H1 (cell line): ENCODE measurements around the gene TMEM82. TPM values are rescaled to one million over a fixed set of nuclear protein-coding genes. Genes with fewer than 3 reads are reported as not detected.

Experiments used
- CTCF ChIA-PET: fragments of 300-600 bp; sonication (Branson Sonifier 250); formaldehyde crosslinking; loops from one replicate; lab custom pipeline; 2021; ENCODE audit not compliant: partially characterized antibody; lab: Charles Lee
- POLR2A ChIA-PET: fragments of 300-600 bp; sonication (Branson Sonifier 250); formaldehyde crosslinking; loops from one replicate; lab custom pipeline; 2021; ENCODE audit warnings: inconsistent platforms; ENCODE audit not compliant: partially characterized antibody; lab: Charles Lee
- DNase-seq, 2 experiments: peaks; one replicate each; pipeline versions ENCODE4 v3.0.0 to v3.0.0-alpha.2; 2010 to 2022; ENCODE audit warnings: low spot score in 2 of 2, low read depth in 1 of 2, mixed read lengths in 1 of 2
- FAIRE-seq: peaks from 2 replicates; lab custom pipeline; 2011; peaks lifted over from hg19 to GRCh38; lab: Jason Lieb, UNC
- H2AFZ ChIP-seq: 2 replicates; pipeline ENCODE4 v1.8.1; 2012; ENCODE audit warnings: low read length, inconsistent platforms
- H2AK5ac ChIP-seq: 2 replicates; pipeline ENCODE4 v1.6.1; 2013; ENCODE audit warnings: low read depth, low read length
- H2BK120ac ChIP-seq: replicated peaks from 2 replicates; pipeline ENCODE3; 2013; ENCODE audit warnings: low read depth, low read length, inconsistent platforms
- H2BK12ac ChIP-seq: 2 replicates; pipeline ENCODE4 v1.6.1; 2013; ENCODE audit warnings: low read depth, low read length
- H2BK15ac ChIP-seq: 2 replicates; pipeline ENCODE4 v1.6.1; 2013; ENCODE audit warnings: low read length
- H2BK20ac ChIP-seq: 2 replicates; pipeline ENCODE4 v1.6.1; 2013; ENCODE audit warnings: low read length
- H2BK5ac ChIP-seq: 2 replicates; pipeline ENCODE4 v1.6.1; 2013; ENCODE audit warnings: low read depth, low read length
- H3K14ac ChIP-seq: 2 replicates; pipeline ENCODE4 v1.6.1; 2013; ENCODE audit warnings: inconsistent platforms; ENCODE audit not compliant: insufficient read length
- H3K18ac ChIP-seq: 2 replicates; pipeline ENCODE4 v1.6.1; 2013; ENCODE audit warnings: low read length; ENCODE audit errors: extremely low read depth
- H3K23ac ChIP-seq: 2 replicates; pipeline ENCODE4 v1.6.1; 2013; ENCODE audit warnings: inconsistent platforms; ENCODE audit not compliant: insufficient read length
- H3K23me2 ChIP-seq: 2 replicates; pipeline ENCODE4 v1.6.1; 2013; ENCODE audit warnings: low read depth, low read length
- H3K27ac ChIP-seq: 2 replicates; pipeline ENCODE4 v1.6.1; 2011; ENCODE audit warnings: low read depth, low read length, inconsistent platforms
- H3K27me3 ChIP-seq, 4 experiments: replicated peaks in 1 of 4; 1 replicate in 1 of 4; 2 replicates in 3 of 4; pipeline versions ENCODE4 v1.6.1 to v1.8.1; 2011 to 2013; ENCODE audit warnings: low read length in 3 of 4, mild to moderate bottlenecking in 3 of 4, inconsistent platforms in 2 of 4, mixed read lengths in 2 of 4, moderate library complexity in 1 of 4; ENCODE audit not compliant: control insufficient read depth in 3 of 4, insufficient read depth in 3 of 4; ENCODE audit errors: extremely low read depth in 1 of 4
- H3K36me3 ChIP-seq, 4 experiments: 2 replicates each; pipeline versions ENCODE4 v1.6.1 to v1.8.1; 2011 to 2013; ENCODE audit warnings: mild to moderate bottlenecking in 4 of 4, low read length in 3 of 4, moderate library complexity in 2 of 4, control low read depth in 1 of 4, inconsistent platforms in 1 of 4; ENCODE audit not compliant: insufficient read depth in 4 of 4, control insufficient read depth in 2 of 4
- H3K4ac ChIP-seq: replicated peaks from 2 replicates; pipeline ENCODE3; 2013; ENCODE audit warnings: low read length, low read depth, mixed read lengths, inconsistent platforms; ENCODE audit not compliant: insufficient read length
- H3K4me1 ChIP-seq, 4 experiments: replicated peaks in 1 of 4; 1 replicate in 1 of 4; 2 replicates in 3 of 4; pipeline versions ENCODE4 v1.6.1 to v1.8.1; 2011 to 2013; ENCODE audit warnings: low read length in 3 of 4, inconsistent platforms in 2 of 4, mixed read lengths in 1 of 4; ENCODE audit not compliant: insufficient read depth in 4 of 4, control insufficient read depth in 3 of 4
- H3K4me2 ChIP-seq, 2 experiments: 2 replicates each; pipeline versions ENCODE4 v1.6.1 to v1.8.1; 2011 to 2013; ENCODE audit warnings: low read depth in 2 of 2, low read length in 2 of 2, control low read depth in 1 of 2, inconsistent platforms in 1 of 2, mild to moderate bottlenecking in 1 of 2; ENCODE audit not compliant: insufficient read depth in 1 of 2
- H3K4me3 ChIP-seq, 4 experiments: fragments of 200-600, 300-600 bp in 1 of 4; sonication (generic), shearing (Covaris generic), sonication (Bioruptor Twin) in 1 of 4; 2 replicates each; pipeline versions ENCODE4 v1.5.1 to v1.8.1; 2011 to 2016; ENCODE audit warnings: low read length in 4 of 4, low read depth in 3 of 4, control low read depth in 2 of 4, inconsistent platforms in 2 of 4, mild to moderate bottlenecking in 2 of 4, mixed read lengths in 1 of 4, moderate library complexity in 1 of 4; ENCODE audit not compliant: insufficient read depth in 2 of 4; ENCODE audit errors: extremely low read depth in 1 of 4
- H3K56ac ChIP-seq: replicated peaks from 2 replicates; pipeline ENCODE3; 2013; ENCODE audit warnings: low read depth, mild to moderate bottlenecking, mixed read lengths, low read length, inconsistent platforms; ENCODE audit not compliant: insufficient read length
- H3K79me1 ChIP-seq: 2 replicates; pipeline ENCODE4 v1.6.1; 2013; ENCODE audit warnings: low read depth, low read length, control low read depth
- H3K79me2 ChIP-seq, 2 experiments: 2 replicates each; pipeline versions ENCODE4 v1.6.1 to v1.8.1; 2012 to 2013; ENCODE audit warnings: low read length in 2 of 2, mild to moderate bottlenecking in 2 of 2, inconsistent platforms in 1 of 2; ENCODE audit not compliant: insufficient read depth in 2 of 2, control insufficient read depth in 1 of 2
- H3K9ac ChIP-seq, 4 experiments: replicated peaks in 1 of 4; 1 replicate in 1 of 4; 2 replicates in 3 of 4; pipeline versions ENCODE4 v1.6.1 to v1.8.1; 2011 to 2013; ENCODE audit warnings: low read depth in 3 of 4, low read length in 3 of 4, control low read depth in 2 of 4, mild to moderate bottlenecking in 2 of 4, moderate library complexity in 2 of 4, inconsistent platforms in 1 of 4; ENCODE audit errors: extremely low read depth in 1 of 4
- H3K9me3 ChIP-seq, 2 experiments: 2 replicates each; pipeline versions ENCODE4 v1.6.1 to v1.8.1; 2012 to 2013; ENCODE audit warnings: mild to moderate bottlenecking in 2 of 2, moderate library complexity in 2 of 2, control low read depth in 1 of 2, inconsistent platforms in 1 of 2, low read depth in 1 of 2, low read length in 1 of 2, mixed read lengths in 1 of 2; ENCODE audit not compliant: insufficient read depth in 2 of 2
- H4K20me1 ChIP-seq, 2 experiments: replicated peaks in 1 of 2; 2 replicates each; pipeline versions ENCODE3 to v1.8.1; 2011 to 2013; ENCODE audit warnings: inconsistent platforms in 2 of 2, low read length in 2 of 2, mild to moderate bottlenecking in 1 of 2; ENCODE audit not compliant: insufficient read depth in 2 of 2, control insufficient read depth in 1 of 2
- H4K5ac ChIP-seq: 2 replicates; pipeline ENCODE4 v1.6.1; 2013; ENCODE audit warnings: low read length, low read depth, mixed read lengths, inconsistent platforms; ENCODE audit not compliant: insufficient read length
- H4K8ac ChIP-seq: 2 replicates; pipeline ENCODE4 v1.8.0; 2013; ENCODE audit warnings: mild to moderate bottlenecking, moderate library complexity, low read length, inconsistent platforms; ENCODE audit not compliant: insufficient read depth; ENCODE audit errors: extremely low read depth
- H4K91ac ChIP-seq: replicated peaks from 2 replicates; pipeline ENCODE3; 2013; ENCODE audit warnings: low read length, mixed read lengths, inconsistent platforms; ENCODE audit not compliant: insufficient read length
- HDAC6 ChIP-seq: IDR thresholded peaks from one replicate; pipeline ENCODE4 v1.7.1; 2012; ENCODE audit warnings: low read depth, mild to moderate bottlenecking, inconsistent platforms, low read length, moderate library complexity
- WGBS, 2 experiments: shearing (Covaris generic) in 1 of 2; methylation state at CpG; one replicate each; pipeline versions ENCODE4 v1.1.6 to v1.1.7; 2013 to 2015; ENCODE audit warnings: low lambda C conversion rate in 2 of 2, mixed read lengths in 2 of 2, inconsistent platforms in 1 of 2, low coverage in 1 of 2, missing lambda C conversion rate in 1 of 2; ENCODE audit not compliant: insufficient replicate concordance in 2 of 2, insufficient coverage in 1 of 2, insufficient read length in 1 of 2; ENCODE audit errors: extremely low coverage in 1 of 2, missing lambda C conversion rate in 1 of 2; 5-methylcytosine and 5-hydroxymethylcytosine counted together
- polyA plus RNA-seq, 7 experiments: library from polyadenylated mRNA; depleted of rRNA in 3 of 7; stranded (reverse) in 5 of 7; unstranded in 2 of 7; fragments of >200 nt in 5 of 7; fragments of 200-250 nt in 2 of 7; gene quantifications; 1 replicate in 5 of 7; 2 replicates in 1 of 7; 4 replicates in 1 of 7; pipeline versions ENCODE4 v1.2.1 to v1.2.3, GENCODE V29; 2011 to 2013; ENCODE audit warnings: missing spikeins in 2 of 7, mixed read lengths in 2 of 7
- total RNA-seq: library from RNA; stranded (reverse); fragmentation: NEBNext Ultra II Directional; extraction: Animal tissue kit (Norgen Biotek cat#: 25700); gene quantifications from 2 replicates; pipeline ENCODE4 v1.2.1, GENCODE V29; 2021

TMEM82 gene
- total and polyA plus RNA-seq, 2 of the 8 experiments (the other 6 are each of a cell fraction or from before 2014, with no cell fraction given): 0.32 to 2.1 TPM

DNA sequence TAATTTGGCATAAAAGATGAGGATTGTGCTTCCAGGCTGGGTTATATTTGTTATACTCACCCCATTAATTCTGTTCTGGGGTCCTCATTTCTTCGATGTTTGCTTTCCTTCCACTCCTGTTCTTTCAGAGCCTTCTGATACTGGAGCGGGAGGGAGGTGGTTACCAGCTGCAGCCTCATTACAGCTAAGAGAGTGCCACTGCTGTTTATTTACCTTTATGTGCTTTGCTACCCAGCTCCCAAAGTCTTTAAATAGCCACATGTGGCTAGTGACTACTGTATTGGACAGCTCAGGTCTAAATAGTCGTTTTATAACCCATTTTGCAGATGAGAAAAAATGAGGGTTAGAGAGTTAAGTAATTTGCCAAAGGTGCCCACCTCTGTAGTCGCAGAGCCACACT is 33.1 kb upstream of the TMEM82 start:
- Histone ChIP-seq H3K4me1 (no peaks in the 10 kb centered on the region), H3K23ac (no peak overlapping the region), H2BK120ac (no peak overlapping the region), H4K20me1 (peaks cover 3 to 6% of the 10 kb centered on the region in 2 experiments), H3K14ac (no peak overlapping the region), H3K9me3 (no peaks in the 10 kb centered on the region), H3K27me3 (no peaks in the 10 kb centered on the region), H3K79me1 (peaks cover 4% of the 10 kb centered on the region), H2AFZ (no peak overlapping the region), H2BK20ac (no peak overlapping the region), H4K8ac (no peak overlapping the region), H3K36me3 (no peaks in the 10 kb centered on the region), H2BK12ac (no peak overlapping the region), H3K4ac (no peak overlapping the region), H3K9ac (no peak overlapping the region), H3K56ac (no peak overlapping the region), H4K5ac (no peak overlapping the region), H4K91ac (no peak overlapping the region), H3K23me2 (no peaks in the 10 kb centered on the region), H2BK15ac (no peak overlapping the region), H2AK5ac (no peak overlapping the region), H3K79me2 (0 out of 4 replicates have a peak, but pooled peaks cover 0 to 3% of the 10 kb centered on the region in 2 experiments), H3K18ac (no peak overlapping the region), H3K4me2 (no peak overlapping the region), H2BK5ac (no peak overlapping the region), H3K4me3 (no peak overlapping the region), H3K27ac (no peak overlapping the region)
- DNase-seq (no peak), FAIRE-seq (no peak)
- TF ChIP-seq HDAC6: no peak
- ChIA-PET CTCF (interaction anchor here (1.6 to 2.0 kb wide), 3 partner anchors 9 to 32 kb away, joined by 4 to 9 read pairs (median 6); partner anchors contain the start of gene TMEM82), POLR2A (interaction anchor here (1.7 kb wide), 1 partner anchor 12 kb away, joined by 5 read pairs; no protein-coding TSS in a partner anchor)
- 95% methylated on average over 4 of the region's 4 CpGs; no CpG with 5 or more reads in 1 of the 2 experiments for WGBS, 2 experiments
